HepG2 (cell line): ENCODE results near the gene ATXN7L3. TPM values are rescaled to one million over a fixed set of nuclear protein-coding genes. Genes with fewer than 3 reads are reported as not detected.

Experiments used
- CREB1 ChIP-seq, 2 experiments: fragments of 450-650 bp in 1 of 2; IDR thresholded peaks; 2 replicates each; pipeline ENCODE4 v1.6.1; 2016 to 2017; ENCODE audit warnings: control low read depth in 1 of 2, mild to moderate bottlenecking in 1 of 2, missing compliant biosample characterization in 1 of 2, missing genetic modification characterization in 1 of 2
- CREM ChIP-seq, 2 experiments: sonication (generic) in 1 of 2; formaldehyde crosslinking in 1 of 2; IDR thresholded peaks; 2 replicates each; pipeline versions ENCODE4 v1.4.0 to v1.6.1; 2016 to 2020; ENCODE audit warnings: antibody characterized with exemption in 1 of 2, mild to moderate bottlenecking in 1 of 2, missing genetic modification reagents in 1 of 2
- MYC ChIP-seq: sonication (generic); formaldehyde crosslinking; IDR thresholded peaks from 2 replicates; pipeline ENCODE4 v1.9.0; 2021; ENCODE audit warnings: missing genetic modification reagents, borderline replicate concordance
- NFE2 ChIP-seq: sonication (generic); formaldehyde crosslinking; IDR thresholded peaks from 2 replicates; pipeline ENCODE4 v1.4.0; 2020; ENCODE audit warnings: missing genetic modification reagents
- SMAD1 ChIP-seq: sonication (generic); formaldehyde crosslinking; IDR thresholded peaks from 2 replicates; pipeline ENCODE4 v1.4.0; 2020; ENCODE audit warnings: missing genetic modification reagents, low read depth, mild to moderate bottlenecking, borderline replicate concordance
- ZNF101 ChIP-seq: sonication (generic); formaldehyde crosslinking; IDR thresholded peaks from 2 replicates; pipeline ENCODE4 v1.4.0; 2020; ENCODE audit warnings: mild to moderate bottlenecking, low read depth, missing genetic modification reagents, borderline replicate concordance
- ZNF274 ChIP-seq: sonication (generic); formaldehyde crosslinking; IDR thresholded peaks from 2 replicates; pipeline ENCODE4 v1.5.1; 2020; ENCODE audit warnings: mild to moderate bottlenecking, missing genetic modification reagents
- ZNF550 ChIP-seq: sonication (generic); formaldehyde crosslinking; IDR thresholded peaks from 2 replicates; pipeline ENCODE4 v1.4.0; 2020; ENCODE audit warnings: mild to moderate bottlenecking, missing genetic modification reagents, borderline replicate concordance
- ZNF75D ChIP-seq: sonication (generic); formaldehyde crosslinking; IDR thresholded peaks from 2 replicates; pipeline ENCODE4 v1.8.1; 2023; ENCODE audit warnings: missing genetic modification reagents, mild to moderate bottlenecking, borderline replicate concordance
- polyA plus RNA-seq, 8 experiments: library from polyadenylated mRNA; depleted of rRNA in 3 of 8; stranded (reverse) in 7 of 8; unstranded in 1 of 8; fragments of >200 nt; fragmentation: Illumina TruSeq in 4 of 8; extraction: Trizol in 4 of 8; gene quantifications; 2 replicates each; pipeline versions ENCODE4 v1.2.1 to v1.2.3, GENCODE V29; 2011 to 2016; ENCODE audit warnings: low read depth in 4 of 8, missing spikeins in 1 of 8, mixed read lengths in 1 of 8; ENCODE audit not compliant: insufficient read depth in 1 of 8
- total RNA-seq, 5 experiments: library from RNA; depleted of rRNA; stranded (reverse); fragments of >200 nt; fragmentation: Illumina TruSeq; extraction: Trizol; gene quantifications; 2 replicates each; pipeline ENCODE4 v1.2.3, GENCODE V29; 2016; ENCODE audit warnings: low read depth in 1 of 5
- TF ChIP-seq, protein P1 (sequence below), 2 experiments: fragments of 450-650 bp in 1 of 2; sonication (generic) in 1 of 2; formaldehyde crosslinking in 1 of 2; IDR thresholded peaks; 2 replicates each; pipeline versions ENCODE4 v1.6.1 to v1.8.0; 2016 to 2022; ENCODE audit warnings: antibody characterized with exemption in 1 of 2, mild to moderate bottlenecking in 1 of 2, missing genetic modification reagents in 1 of 2
- TF ChIP-seq, protein P2 (sequence below): sonication (generic); formaldehyde crosslinking; IDR thresholded peaks from 2 replicates; pipeline ENCODE4 v1.4.0; 2020; ENCODE audit warnings: mild to moderate bottlenecking, missing genetic modification reagents
- TF ChIP-seq, protein P3 (sequence below): sonication (generic); formaldehyde crosslinking; IDR thresholded peaks from 2 replicates; pipeline ENCODE4 v1.8.0; 2022; ENCODE audit warnings: mild to moderate bottlenecking, missing genetic modification reagents, moderate library complexity

ATXN7L3 gene
- total and polyA plus RNA-seq, 2 of the 13 experiments (the other 11 are each of a cell fraction or from before 2014, with no cell fraction given), result 44.5 to 59.1 TPM

DNA sequence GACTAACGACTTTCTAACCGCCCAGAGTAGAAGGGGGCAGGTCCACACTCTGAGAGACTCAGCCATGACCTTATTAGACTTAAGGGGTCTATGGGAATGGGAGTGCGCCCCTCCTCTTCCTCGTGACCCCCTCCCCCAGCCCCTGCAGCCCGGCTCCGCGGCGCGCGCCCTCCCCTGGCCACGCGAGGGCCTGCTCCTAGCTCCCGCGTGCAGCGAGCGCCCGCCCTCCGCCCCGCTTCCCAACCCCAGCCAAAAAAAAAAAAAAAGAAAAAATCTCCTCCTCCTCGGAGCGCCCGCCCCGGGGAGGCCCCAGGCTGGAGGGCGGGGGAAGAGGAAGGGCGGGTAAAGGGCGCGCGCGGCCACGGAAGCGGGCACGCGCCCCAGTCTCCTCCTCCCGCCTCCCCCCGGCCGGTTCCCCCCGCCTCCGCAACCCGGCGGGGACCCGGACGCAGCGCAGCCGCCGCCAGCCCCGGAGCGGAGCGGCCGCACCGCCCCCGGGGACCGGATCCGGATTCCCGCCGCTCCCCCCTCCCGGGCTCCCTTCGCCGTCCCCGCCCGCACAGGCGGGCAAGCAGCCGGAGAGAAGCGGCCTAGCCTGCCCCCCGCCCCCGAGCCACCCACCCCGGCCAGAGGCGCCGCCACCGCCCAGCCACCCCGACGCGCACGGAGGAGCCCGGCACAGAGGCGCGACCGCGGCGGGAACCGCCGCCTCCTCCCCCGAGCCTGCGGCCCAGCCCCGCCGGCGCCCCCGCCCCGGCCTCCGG, 18.8 kb upstream of the ATXN7L3 start (continued):
- TF ChIP-seq, protein P1, sequence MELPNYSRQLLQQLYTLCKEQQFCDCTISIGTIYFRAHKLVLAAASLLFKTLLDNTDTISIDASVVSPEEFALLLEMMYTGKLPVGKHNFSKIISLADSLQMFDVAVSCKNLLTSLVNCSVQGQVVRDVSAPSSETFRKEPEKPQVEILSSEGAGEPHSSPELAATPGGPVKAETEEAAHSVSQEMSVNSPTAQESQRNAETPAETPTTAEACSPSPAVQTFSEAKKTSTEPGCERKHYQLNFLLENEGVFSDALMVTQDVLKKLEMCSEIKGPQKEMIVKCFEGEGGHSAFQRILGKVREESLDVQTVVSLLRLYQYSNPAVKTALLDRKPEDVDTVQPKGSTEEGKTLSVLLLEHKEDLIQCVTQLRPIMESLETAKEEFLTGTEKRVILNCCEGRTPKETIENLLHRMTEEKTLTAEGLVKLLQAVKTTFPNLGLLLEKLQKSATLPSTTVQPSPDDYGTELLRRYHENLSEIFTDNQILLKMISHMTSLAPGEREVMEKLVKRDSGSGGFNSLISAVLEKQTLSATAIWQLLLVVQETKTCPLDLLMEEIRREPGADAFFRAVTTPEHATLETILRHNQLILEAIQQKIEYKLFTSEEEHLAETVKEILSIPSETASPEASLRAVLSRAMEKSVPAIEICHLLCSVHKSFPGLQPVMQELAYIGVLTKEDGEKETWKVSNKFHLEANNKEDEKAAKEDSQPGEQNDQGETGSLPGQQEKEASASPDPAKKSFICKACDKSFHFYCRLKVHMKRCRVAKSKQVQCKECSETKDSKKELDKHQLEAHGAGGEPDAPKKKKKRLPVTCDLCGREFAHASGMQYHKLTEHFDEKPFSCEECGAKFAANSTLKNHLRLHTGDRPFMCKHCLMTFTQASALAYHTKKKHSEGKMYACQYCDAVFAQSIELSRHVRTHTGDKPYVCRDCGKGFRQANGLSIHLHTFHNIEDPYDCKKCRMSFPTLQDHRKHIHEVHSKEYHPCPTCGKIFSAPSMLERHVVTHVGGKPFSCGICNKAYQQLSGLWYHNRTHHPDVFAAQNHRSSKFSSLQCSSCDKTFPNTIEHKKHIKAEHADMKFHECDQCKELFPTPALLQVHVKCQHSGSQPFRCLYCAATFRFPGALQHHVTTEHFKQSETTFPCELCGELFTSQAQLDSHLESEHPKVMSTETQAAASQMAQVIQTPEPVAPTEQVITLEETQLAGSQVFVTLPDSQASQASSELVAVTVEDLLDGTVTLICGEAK (IDR thresholded peaks at IDR 0.05), result no peak
- TF ChIP-seq, protein P1 (CRISPR knock-in tag; IDR thresholded peaks at IDR 0.05), result no peak
- 0 out of 2 replicates have a peak, but pooled peaks have one; percentile 36 for TF ChIP-seq ZNF274
- TF ChIP-seq ZNF101 (CRISPR knock-in tag), result no peak
- TF ChIP-seq NFE2 (CRISPR knock-in tag), result no peak
- TF ChIP-seq, protein P2, sequence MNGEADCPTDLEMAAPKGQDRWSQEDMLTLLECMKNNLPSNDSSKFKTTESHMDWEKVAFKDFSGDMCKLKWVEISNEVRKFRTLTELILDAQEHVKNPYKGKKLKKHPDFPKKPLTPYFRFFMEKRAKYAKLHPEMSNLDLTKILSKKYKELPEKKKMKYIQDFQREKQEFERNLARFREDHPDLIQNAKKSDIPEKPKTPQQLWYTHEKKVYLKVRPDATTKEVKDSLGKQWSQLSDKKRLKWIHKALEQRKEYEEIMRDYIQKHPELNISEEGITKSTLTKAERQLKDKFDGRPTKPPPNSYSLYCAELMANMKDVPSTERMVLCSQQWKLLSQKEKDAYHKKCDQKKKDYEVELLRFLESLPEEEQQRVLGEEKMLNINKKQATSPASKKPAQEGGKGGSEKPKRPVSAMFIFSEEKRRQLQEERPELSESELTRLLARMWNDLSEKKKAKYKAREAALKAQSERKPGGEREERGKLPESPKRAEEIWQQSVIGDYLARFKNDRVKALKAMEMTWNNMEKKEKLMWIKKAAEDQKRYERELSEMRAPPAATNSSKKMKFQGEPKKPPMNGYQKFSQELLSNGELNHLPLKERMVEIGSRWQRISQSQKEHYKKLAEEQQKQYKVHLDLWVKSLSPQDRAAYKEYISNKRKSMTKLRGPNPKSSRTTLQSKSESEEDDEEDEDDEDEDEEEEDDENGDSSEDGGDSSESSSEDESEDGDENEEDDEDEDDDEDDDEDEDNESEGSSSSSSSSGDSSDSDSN, result no peak; the same call in 1 of the 2 replicates
- TF ChIP-seq CREB1 (IDR thresholded peaks at IDR 0.05), result no peak
- TF ChIP-seq CREB1 (CRISPR knock-in tag; IDR thresholded peaks at IDR 0.05), result no peak
- TF ChIP-seq SMAD1 (CRISPR knock-in tag), result no peak; the same call in 1 of the 2 replicates
- TF ChIP-seq ZNF550 (CRISPR knock-in tag), result no peak
- TF ChIP-seq, protein P3, sequence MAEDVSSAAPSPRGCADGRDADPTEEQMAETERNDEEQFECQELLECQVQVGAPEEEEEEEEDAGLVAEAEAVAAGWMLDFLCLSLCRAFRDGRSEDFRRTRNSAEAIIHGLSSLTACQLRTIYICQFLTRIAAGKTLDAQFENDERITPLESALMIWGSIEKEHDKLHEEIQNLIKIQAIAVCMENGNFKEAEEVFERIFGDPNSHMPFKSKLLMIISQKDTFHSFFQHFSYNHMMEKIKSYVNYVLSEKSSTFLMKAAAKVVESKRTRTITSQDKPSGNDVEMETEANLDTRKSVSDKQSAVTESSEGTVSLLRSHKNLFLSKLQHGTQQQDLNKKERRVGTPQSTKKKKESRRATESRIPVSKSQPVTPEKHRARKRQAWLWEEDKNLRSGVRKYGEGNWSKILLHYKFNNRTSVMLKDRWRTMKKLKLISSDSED (CRISPR knock-in tag), result no peak
- TF ChIP-seq MYC (CRISPR knock-in tag), result peak; percentile 83; the same call in 1 of the 2 replicates
- no peak for TF ChIP-seq CREM (IDR thresholded peaks at IDR 0.05)
- no peak for TF ChIP-seq CREM (CRISPR knock-in tag; IDR thresholded peaks at IDR 0.05)
- no peak for TF ChIP-seq ZNF75D (CRISPR knock-in tag)
